Stimulated activated CD8-positive, alpha-beta memory T cell treated with anti-CD3 and anti-CD28 coated beads, Interleukin-15, amount 100 ng/mL, for 48 hours (primary cell): Measurements from ENCODE around the gene ISOC2.

ENCODE experiments used
- DNase-seq, 2 donors: peaks; one replicate each; pipeline ENCODE4 v3.0.0-alpha.2; 2020; ENCODE audit warnings: low read depth in 2 of 2

Gene ISOC2

GRCh38 chr19:55489711-55490477 is 28.5 kb upstream of the ISOC2 start:
- DNase-seq = no peak

- DNase-seq = no peak
Observed at GRCh38 chr19:55488986-55489710, 27.7 kb upstream of the ISOC2 start.

GRCh38 chr19:55487924-55488687 is 26.7 kb upstream of the ISOC2 start, which contains the start of gene SSC5D:
SSC5D (plus strand) TSS chr19:55488436; CDS start chr19:55488590, 154 bp downstream.
- DNase-seq = no peak

- peak; percentile 42 to 48 for DNase-seq
Observed at GRCh38 chr19:55486971-55487923, 25.8 kb upstream of the ISOC2 start.

- no peak for DNase-seq
Observed at GRCh38 chr19:55486043-55486970, 24.9 kb upstream of the ISOC2 start.

- DNase-seq = no peak
Observed at GRCh38 chr19:55485439-55486011, 24.1 kb upstream of the ISOC2 start.

GRCh38 chr19:55484593-55485438 is 23.4 kb upstream of the ISOC2 start, which contains the start of gene NAT14:
NAT14 (plus strand) TSS chr19:55485188; CDS start chr19:55485709, 521 bp downstream.
- peak; percentile 49 to 51 for DNase-seq

GRCh38 chr19:55483706-55484592 is 22.5 kb upstream of the ISOC2 start:
- DNase-seq = no peak

- no peak for DNase-seq
Observed at GRCh38 chr19:55482967-55483705, 21.7 kb upstream of the ISOC2 start.

- DNase-seq = no peak
Observed at GRCh38 chr19:55482156-55482961, 20.9 kb upstream of the ISOC2 start.

- DNase-seq = no peak
Observed at GRCh38 chr19:55481794-55482155, 20.3 kb upstream of the ISOC2 start.

GRCh38 chr19:55481148-55481793 is 19.8 kb upstream of the ISOC2 start:
- no peak for DNase-seq

GRCh38 chr19:55479451-55480230 is 18.2 kb upstream of the ISOC2 start:
- DNase-seq = no peak

- DNase-seq = no peak
Observed at GRCh38 chr19:55479045-55479444, 17.6 kb upstream of the ISOC2 start.

- no peak for DNase-seq
Observed at GRCh38 chr19:55478364-55478763, 16.9 kb upstream of the ISOC2 start.
